BJ (cell line): ENCODE data around the gene SMIM32. TPM values are rescaled to one million over a fixed set of nuclear protein-coding genes. Genes with fewer than 3 reads are reported as not detected.

Experiments used
- CTCF ChIA-PET: fragments of 350-600 bp; formaldehyde crosslinking; extraction: SDS; loops from one replicate; lab custom pipeline; 2021; ENCODE audit warnings: antibody characterized with exemption, inconsistent platforms; lab: Yijun Ruan, JAX
- POLR2A ChIA-PET: fragments of 300-600 bp; sonication (Branson Sonifier 250); formaldehyde crosslinking; extraction: SDS; loops from one replicate; lab custom pipeline; 2021; ENCODE audit warnings: antibody characterized with exemption; lab: Charles Lee
- DNase-seq: peaks from one replicate; pipeline ENCODE4 v3.0.0-alpha.2; 2011; ENCODE audit warnings: low read depth
- H3K27me3 ChIP-seq: 2 replicates; pipeline ENCODE4 v1.6.0; 2011; ENCODE audit warnings: low read length; ENCODE audit not compliant: control insufficient read depth, insufficient read depth
- H3K36me3 ChIP-seq: 2 replicates; pipeline ENCODE4 v1.5.1; 2011; ENCODE audit warnings: low read length; ENCODE audit not compliant: control insufficient read depth, insufficient read depth
- H3K4me3 ChIP-seq: 2 replicates; pipeline ENCODE4 v1.5.1; 2011; ENCODE audit warnings: low read depth, mild to moderate bottlenecking, control low read depth, low read length
- polyA plus RNA-seq: library from polyadenylated mRNA; depleted of rRNA; stranded (reverse); fragments of >200 nt; gene quantifications from 2 replicates; pipeline ENCODE4 v1.2.3, GENCODE V29; 2011
- TF ChIP-seq, protein P1 (sequence below): IDR thresholded peaks from 2 replicates; pipeline ENCODE4 v1.5.1; 2011; ENCODE audit warnings: low read depth, mild to moderate bottlenecking, control low read depth, inconsistent platforms, low read length, moderate library complexity; ENCODE audit not compliant: insufficient read depth

SMIM32 gene
- polyA plus RNA-seq, 1 experiment, result not detected

DNA sequence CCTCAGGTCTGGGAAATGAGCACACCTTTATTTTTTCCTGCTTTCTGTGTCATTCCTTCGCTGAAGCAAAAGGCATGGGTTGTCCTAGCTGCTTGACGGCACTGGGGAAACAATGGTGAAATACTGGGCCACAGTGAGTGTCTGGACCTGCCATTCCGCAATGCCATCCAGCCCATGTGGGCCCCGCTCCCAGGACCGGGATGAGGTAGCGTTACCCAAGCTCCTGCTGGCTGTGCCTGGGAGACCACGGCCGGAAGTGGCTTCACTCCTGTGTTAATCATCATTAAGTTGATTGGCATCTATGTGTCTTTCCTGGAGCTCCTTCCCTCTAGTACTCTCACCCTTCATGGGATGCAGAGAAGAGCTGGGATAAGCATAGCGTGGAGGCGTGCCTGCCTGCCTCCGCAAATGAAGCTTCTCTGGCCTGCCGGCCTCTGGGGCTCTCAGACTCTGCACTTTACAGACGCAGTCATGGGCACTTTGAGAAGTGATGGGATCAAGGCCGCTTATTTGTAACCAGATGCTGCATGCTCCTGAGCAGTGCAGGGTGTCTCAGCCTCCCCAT, 16.5 kb upstream of the SMIM32 start:
- DNase-seq, result no peak
- ChIA-PET POLR2A (no interaction called here), CTCF (interaction anchor here (0.5 to 6.0 kb wide), 4 partner anchors 36 to 328 kb away, joined by 3 to 74 read pairs (median 14); no protein-coding TSS in a partner anchor)
- TF ChIP-seq, protein P1, sequence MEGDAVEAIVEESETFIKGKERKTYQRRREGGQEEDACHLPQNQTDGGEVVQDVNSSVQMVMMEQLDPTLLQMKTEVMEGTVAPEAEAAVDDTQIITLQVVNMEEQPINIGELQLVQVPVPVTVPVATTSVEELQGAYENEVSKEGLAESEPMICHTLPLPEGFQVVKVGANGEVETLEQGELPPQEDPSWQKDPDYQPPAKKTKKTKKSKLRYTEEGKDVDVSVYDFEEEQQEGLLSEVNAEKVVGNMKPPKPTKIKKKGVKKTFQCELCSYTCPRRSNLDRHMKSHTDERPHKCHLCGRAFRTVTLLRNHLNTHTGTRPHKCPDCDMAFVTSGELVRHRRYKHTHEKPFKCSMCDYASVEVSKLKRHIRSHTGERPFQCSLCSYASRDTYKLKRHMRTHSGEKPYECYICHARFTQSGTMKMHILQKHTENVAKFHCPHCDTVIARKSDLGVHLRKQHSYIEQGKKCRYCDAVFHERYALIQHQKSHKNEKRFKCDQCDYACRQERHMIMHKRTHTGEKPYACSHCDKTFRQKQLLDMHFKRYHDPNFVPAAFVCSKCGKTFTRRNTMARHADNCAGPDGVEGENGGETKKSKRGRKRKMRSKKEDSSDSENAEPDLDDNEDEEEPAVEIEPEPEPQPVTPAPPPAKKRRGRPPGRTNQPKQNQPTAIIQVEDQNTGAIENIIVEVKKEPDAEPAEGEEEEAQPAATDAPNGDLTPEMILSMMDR, result no peak
- Histone ChIP-seq H3K4me3 (no peak overlapping the region), H3K36me3 (no peaks in the 10 kb centered on the region), H3K27me3 (peaks cover 4% of the 10 kb centered on the region)

DNA sequence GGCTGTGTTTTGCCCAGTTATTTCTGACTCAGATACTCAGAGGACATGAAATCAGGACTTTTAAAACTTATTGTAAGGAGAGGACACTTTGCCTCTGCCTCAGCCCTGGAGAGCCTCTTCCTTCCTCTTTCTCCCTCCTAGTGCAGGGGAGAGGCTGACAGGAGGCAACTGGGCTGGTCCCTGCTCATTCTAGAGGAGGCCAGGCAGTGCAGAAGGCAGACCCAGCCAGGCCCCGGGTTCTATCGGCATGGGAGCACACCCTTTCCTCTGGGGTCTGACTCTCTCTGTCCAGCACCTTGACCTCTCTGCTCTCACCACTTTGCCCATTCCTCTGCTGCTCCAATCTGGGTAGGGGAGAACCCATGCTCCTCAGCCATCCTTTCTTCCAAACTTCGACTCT, 16.0 kb upstream of the SMIM32 start:
- H3K36me3 ChIP-seq, result no peaks in the 10 kb centered on the region
- H3K27me3 ChIP-seq, result peaks cover 4% of the 10 kb centered on the region
- no peak overlapping the region for H3K4me3 ChIP-seq
- POLR2A ChIA-PET, result no interaction called here
- no peak for DNase-seq
- TF ChIP-seq, protein P1, result no peak
- CTCF ChIA-PET, result no interaction called here

DNA sequence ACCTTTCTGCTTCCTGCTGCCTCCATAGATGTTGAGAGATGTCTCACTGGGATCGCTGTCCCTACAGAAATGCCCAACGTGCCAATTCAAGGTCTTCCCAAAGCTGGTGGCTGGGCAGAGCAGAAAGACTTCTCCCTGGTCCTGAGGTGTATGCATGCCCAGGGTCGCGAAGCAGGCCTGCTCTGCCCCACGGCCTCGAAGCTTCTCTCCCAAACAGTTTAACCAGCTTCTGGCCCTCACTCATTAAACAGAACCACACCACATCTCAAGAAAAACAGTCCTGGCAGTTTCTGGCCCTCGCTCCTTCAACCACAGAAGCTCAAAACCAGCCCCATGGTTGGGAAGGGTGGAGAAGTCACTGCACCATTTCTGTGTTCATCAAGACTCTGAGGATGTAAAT, 14.7 kb upstream of the SMIM32 start:
- Histone ChIP-seq H3K4me3 (no peak overlapping the region), H3K36me3 (no peaks in the 10 kb centered on the region), H3K27me3 (peaks cover 4% of the 10 kb centered on the region; the same call in 1 of the 2 replicates)
- no peak for DNase-seq
- CTCF ChIA-PET, result no interaction called here
- TF ChIP-seq, protein P1, result no peak
- POLR2A ChIA-PET, result no interaction called here

DNA sequence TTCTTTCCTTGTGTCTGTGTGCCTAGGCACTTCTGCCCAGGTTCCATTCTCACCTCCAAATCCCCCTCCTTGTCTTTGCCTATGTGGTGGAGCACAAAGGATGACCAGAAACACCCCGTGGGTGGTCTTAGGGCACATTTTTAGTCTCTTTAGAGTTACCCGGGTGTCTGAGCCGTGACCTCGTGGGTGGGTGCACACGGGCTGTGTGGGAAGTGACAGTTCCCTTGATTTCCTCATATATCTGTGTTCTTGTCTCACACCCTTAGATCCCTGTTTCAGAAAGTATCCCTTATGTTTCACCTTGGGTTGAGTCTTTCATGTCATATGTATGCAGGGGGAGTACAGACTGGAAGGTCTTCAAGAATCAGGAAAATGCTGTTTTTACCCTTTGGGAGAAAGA, 13.4 kb upstream of the SMIM32 start:
- Histone ChIP-seq H3K36me3 (no peaks in the 10 kb centered on the region), H3K27me3 (peaks cover 5% of the 10 kb centered on the region; the same call in 1 of the 2 replicates), H3K4me3 (no peak overlapping the region)
- no peak for DNase-seq
- TF ChIP-seq, protein P1, result no peak
- ChIA-PET CTCF (no interaction called here), POLR2A (no interaction called here)

DNA sequence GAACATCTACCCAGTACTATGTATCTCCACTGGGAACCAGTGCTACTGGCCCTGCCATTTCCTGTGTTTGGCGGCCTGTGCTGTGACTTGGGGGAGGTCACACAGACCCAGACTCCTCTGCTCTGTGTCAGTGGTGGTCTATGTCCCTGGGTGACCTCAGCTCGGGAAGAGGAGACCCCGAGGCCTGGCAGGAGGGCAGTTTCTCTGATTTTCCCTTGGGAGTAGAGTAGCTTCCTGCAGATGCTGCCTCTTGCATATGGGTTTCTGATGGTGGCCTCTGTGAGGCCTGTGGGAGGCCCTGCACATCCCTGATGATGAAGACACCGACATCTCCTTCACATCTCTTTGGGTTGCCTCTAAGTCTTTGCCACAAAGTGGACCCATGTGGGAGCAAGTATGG, 13.0 kb upstream of the SMIM32 start:
- CTCF ChIA-PET, result no interaction called here
- POLR2A ChIA-PET, result no interaction called here
- TF ChIP-seq, protein P1, result no peak
- Histone ChIP-seq H3K27me3 (peaks cover 5% of the 10 kb centered on the region; the same call in 1 of the 2 replicates), H3K4me3 (no peak overlapping the region), H3K36me3 (no peaks in the 10 kb centered on the region)
- DNase-seq, result no peak
